Measurements from ENCODE around the gene SPEM3.
A peak's percentile ranks its signal among the peaks of the same experiment; 100 is the strongest.

The SPEM3 gene

GRCh38 chr17:7464081-7464480, 35.4 kb downstream of the SPEM3 start:
- H3K4me3 ChIP-seq (replicated peaks in 1 of 2; ENCODE audit: low read depth in 2 of 2, low read length in 2 of 2) = no peak overlapping the region
- DNase-seq (ENCODE audit: low read depth in 2 of 2) = no peak
- no peak for TF ChIP-seq CTCF (IDR thresholded peaks at IDR 0.05; ENCODE audit: low read depth, low read length)

GRCh38 chr17:7465597-7466275, 37.1 kb downstream of the SPEM3 start:
- DNase-seq (ENCODE audit: low read depth in 2 of 2) = no peak
- no peak overlapping the region for H3K4me3 ChIP-seq (replicated peaks in 1 of 2; ENCODE audit: low read depth in 2 of 2, low read length in 2 of 2)
- TF ChIP-seq CTCF (IDR thresholded peaks at IDR 0.05; ENCODE audit: low read depth, low read length) = no peak

- TF ChIP-seq CTCF (IDR thresholded peaks at IDR 0.05; ENCODE audit: low read depth, low read length) = no peak
- no peak overlapping the region for H3K4me3 ChIP-seq (replicated peaks in 1 of 2; ENCODE audit: low read depth in 2 of 2, low read length in 2 of 2)
- DNase-seq (ENCODE audit: low read depth in 2 of 2) = no peak
Measured at GRCh38 chr17:7466318-7466638, 37.6 kb downstream of the SPEM3 start.

GRCh38 chr17:7466639-7467341, 38.1 kb downstream of the SPEM3 start:
- no peak for TF ChIP-seq CTCF (IDR thresholded peaks at IDR 0.05; ENCODE audit: low read depth, low read length)
- H3K4me3 ChIP-seq (replicated peaks in 1 of 2; ENCODE audit: low read depth in 2 of 2, low read length in 2 of 2) = no peak overlapping the region
- DNase-seq (ENCODE audit: low read depth in 2 of 2) = peak; percentile 78 to 92

- no peak for TF ChIP-seq CTCF (IDR thresholded peaks at IDR 0.05; ENCODE audit: low read depth, low read length)
- no peak overlapping the region for H3K4me3 ChIP-seq (replicated peaks in 1 of 2; ENCODE audit: low read depth in 2 of 2, low read length in 2 of 2)
- no peak for DNase-seq (ENCODE audit: low read depth in 2 of 2)
Measured at GRCh38 chr17:7467498-7467897, 38.8 kb downstream of the SPEM3 start.

GRCh38 chr17:7468290-7468689, 39.6 kb downstream of the SPEM3 start:
- H3K4me3 ChIP-seq (replicated peaks in 1 of 2; ENCODE audit: low read depth in 2 of 2, low read length in 2 of 2) = no peak overlapping the region
- TF ChIP-seq CTCF (IDR thresholded peaks at IDR 0.05; ENCODE audit: low read depth, low read length) = no peak
- DNase-seq (ENCODE audit: low read depth in 2 of 2) = no peak
